HG02759 (cell line): ENCODE results near the gene UBE4A.

ENCODE experiments used
- ATAC-seq: cut with Tn5 transposase; IDR thresholded peaks from one replicate; pipeline ENCODE4 v1.9.1; 2021; ENCODE audit warnings: mild to moderate bottlenecking, moderate library complexity; ENCODE audit not compliant: unreplicated experiment

The UBE4A gene

GRCh38 chr11:118436639-118437207 lies 77.3 kb downstream of the UBE4A start:
- peak; percentile 14 for ATAC-seq

- no peak for ATAC-seq
Measured at GRCh38 chr11:118437208-118438125, 78.1 kb downstream of the UBE4A start.

GRCh38 chr11:118438314-118438931 lies 79.0 kb downstream of the UBE4A start:
- ATAC-seq: no peak

GRCh38 chr11:118439646-118440045 lies 80.2 kb downstream of the UBE4A start:
- no peak for ATAC-seq

- no peak for ATAC-seq
Measured at GRCh38 chr11:118441770-118442275, 82.4 kb downstream of the UBE4A start.

- no peak for ATAC-seq
Measured at GRCh38 chr11:118442301-118442700, 82.9 kb downstream of the UBE4A start.

- ATAC-seq: peak; percentile 28
Measured at GRCh38 chr11:118442908-118443589, 83.6 kb downstream of the UBE4A start.

- ATAC-seq: peak; percentile 52
Measured at GRCh38 chr11:118443590-118444218, 84.3 kb downstream of the UBE4A start.

GRCh38 chr11:118447423-118447822 lies 88.0 kb downstream of the UBE4A start:
- ATAC-seq: no peak

GRCh38 chr11:118448294-118448693 lies 88.9 kb downstream of the UBE4A start:
- peak; percentile 73 for ATAC-seq
